Activated CD4-positive, alpha-beta T cell treated with anti-CD3 and anti-CD28 coated beads, Interleukin-2, amount 10 ng/mL, durations not matched to agents 24 days and 14 days (primary cell): ENCODE measurements around the gene WNT7A. TPM values are rescaled to one million over a fixed set of nuclear protein-coding genes. Genes with fewer than 3 reads are reported as not detected.

Experiments used
- DNase-seq: peaks from one replicate; pipeline ENCODE4 v3.0.0; 2022
- H3K27ac Mint-ChIP-seq: one replicate; pipeline ENCODE4 v1.8.0; 2022; ENCODE audit warnings: mild to moderate bottlenecking, mixed read lengths
- H3K27me3 Mint-ChIP-seq: one replicate; pipeline ENCODE4 v1.8.0; 2022; ENCODE audit warnings: mixed read lengths
- H3K36me3 Mint-ChIP-seq: one replicate; pipeline ENCODE4 v1.8.0; 2022; ENCODE audit warnings: low read depth, mild to moderate bottlenecking, mixed read lengths
- H3K4me1 Mint-ChIP-seq: one replicate; pipeline ENCODE4 v1.8.0; 2021; ENCODE audit warnings: mixed read lengths
- H3K4me3 Mint-ChIP-seq: one replicate; pipeline ENCODE4 v1.8.0; 2022; ENCODE audit warnings: mild to moderate bottlenecking, moderate library complexity, mixed read lengths
- H3K9me3 Mint-ChIP-seq: one replicate; pipeline ENCODE4 v1.8.0; 2021; ENCODE audit warnings: mixed read lengths
- intact Hi-C: fragments of 100-400 bp; cut with micrococcal nuclease; formaldehyde crosslinking; loops from one replicate; pipeline ENCODE4 v1.15.1; 2023
- total RNA-seq: library from RNA; stranded (reverse); gene quantifications from 2 replicates; pipeline ENCODE4 v1.2.3, GENCODE V29; 2022

Gene WNT7A
- total RNA-seq, 1 donor from 2014 or later, result not detected

DNA sequence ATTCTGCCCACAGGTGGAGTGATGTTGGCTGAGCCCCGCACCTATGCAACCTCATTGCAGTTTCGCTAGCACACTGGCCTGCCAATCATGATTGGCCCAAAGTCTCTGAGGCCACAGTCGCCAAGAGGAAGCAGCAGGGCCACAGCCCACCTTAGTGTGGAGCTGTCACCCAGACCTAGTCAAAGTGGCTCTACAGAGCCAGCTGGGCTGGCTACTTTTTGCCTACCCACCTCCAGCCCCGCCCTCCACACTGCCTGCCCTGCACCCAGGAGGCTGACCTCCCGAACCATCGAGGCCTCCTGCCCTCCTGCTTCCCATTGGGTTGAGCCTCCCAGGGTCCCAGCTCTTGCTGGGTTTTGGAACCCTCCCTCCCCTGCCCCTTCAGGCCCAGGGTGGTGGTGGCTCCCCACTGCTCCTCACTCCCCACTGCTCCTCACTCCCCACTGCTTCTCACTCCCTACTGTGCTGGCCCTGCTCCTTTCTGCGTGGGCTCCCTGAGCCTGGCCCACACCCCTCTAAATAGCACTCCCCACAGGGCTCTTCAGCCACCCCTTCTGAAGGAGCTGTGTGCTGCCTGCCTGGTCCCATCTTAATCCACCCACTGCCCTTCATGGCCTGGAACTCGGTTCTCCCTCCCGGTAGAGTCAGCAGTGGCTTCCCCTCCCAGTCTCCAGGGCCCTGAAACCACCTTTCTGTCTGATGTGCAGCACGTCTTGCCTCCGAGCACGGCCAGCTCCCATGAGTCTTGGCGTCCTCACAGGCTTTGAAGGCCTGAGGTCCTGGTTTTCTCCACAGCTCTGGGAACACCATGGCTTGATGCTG lies 89.3 kb downstream of the WNT7A start:
- no peak overlapping the region for H3K4me3 Mint-ChIP-seq
- H3K4me1 Mint-ChIP-seq, result no peaks in the 10 kb centered on the region
- DNase-seq, result no peak
- H3K27ac Mint-ChIP-seq, result no peak overlapping the region
- H3K27me3 Mint-ChIP-seq, result no peaks in the 10 kb centered on the region
- no peaks in the 10 kb centered on the region for H3K9me3 Mint-ChIP-seq
- intact Hi-C loops, result no loop called here
- no peaks in the 10 kb centered on the region for H3K36me3 Mint-ChIP-seq

- H3K36me3 Mint-ChIP-seq, result no peaks in the 10 kb centered on the region
- no peak overlapping the region for H3K27ac Mint-ChIP-seq
- DNase-seq, result no peak
- no peaks in the 10 kb centered on the region for H3K27me3 Mint-ChIP-seq
- no peak overlapping the region for H3K4me3 Mint-ChIP-seq
- intact Hi-C loops, result no loop called here
- H3K9me3 Mint-ChIP-seq, result no peaks in the 10 kb centered on the region
- H3K4me1 Mint-ChIP-seq, result no peaks in the 10 kb centered on the region
Measured at GRCh38 chr3:13788522-13789424, 91.1 kb downstream of the WNT7A start.

GRCh38 chr3:13787533-13788132 lies 92.2 kb downstream of the WNT7A start:
- H3K27me3 Mint-ChIP-seq, result peaks cover 1% of the 10 kb centered on the region
- H3K9me3 Mint-ChIP-seq, result no peaks in the 10 kb centered on the region
- intact Hi-C loops, result no loop called here
- H3K36me3 Mint-ChIP-seq, result no peaks in the 10 kb centered on the region
- H3K4me1 Mint-ChIP-seq, result no peaks in the 10 kb centered on the region
- H3K4me3 Mint-ChIP-seq, result no peak overlapping the region
- DNase-seq, result no peak
- no peak overlapping the region for H3K27ac Mint-ChIP-seq

DNA sequence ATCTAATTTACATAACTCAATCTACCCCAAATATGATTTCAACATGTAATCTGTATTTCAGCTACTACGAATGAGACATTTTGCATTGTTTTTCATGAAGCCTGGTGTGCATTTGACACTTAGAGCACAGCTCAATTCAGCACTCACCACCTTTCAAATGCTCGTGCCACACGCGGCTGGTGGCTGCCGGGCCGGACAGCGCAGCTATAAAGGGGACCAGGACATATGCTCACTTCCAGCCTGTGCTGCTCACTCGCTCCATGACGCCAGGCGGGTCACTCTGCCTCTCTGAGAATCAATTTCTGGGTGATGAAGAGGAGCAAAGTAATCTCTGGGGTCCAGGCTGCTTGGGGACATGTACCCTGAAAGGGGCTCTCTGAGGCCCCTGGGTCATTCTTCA lies 93.1 kb downstream of the WNT7A start:
- no peak for DNase-seq
- Mint-ChIP-seq H3K4me1 (no peaks in the 10 kb centered on the region), H3K9me3 (no peaks in the 10 kb centered on the region), H3K36me3 (no peaks in the 10 kb centered on the region), H3K27ac (no peak overlapping the region), H3K4me3 (no peak overlapping the region), H3K27me3 (peaks cover 5% of the 10 kb centered on the region)
- intact Hi-C loops, result no loop called here

GRCh38 chr3:13785853-13786436 lies 93.9 kb downstream of the WNT7A start:
- Mint-ChIP-seq H3K27me3 (peaks cover 9% of the 10 kb centered on the region), H3K36me3 (no peaks in the 10 kb centered on the region), H3K4me1 (no peaks in the 10 kb centered on the region), H3K9me3 (no peaks in the 10 kb centered on the region), H3K27ac (no peak overlapping the region), H3K4me3 (no peak overlapping the region)
- intact Hi-C loops, result no loop called here
- no peak for DNase-seq

- Mint-ChIP-seq H3K9me3 (no peaks in the 10 kb centered on the region), H3K27ac (no peak overlapping the region), H3K27me3 (peaks cover 9% of the 10 kb centered on the region), H3K36me3 (no peaks in the 10 kb centered on the region), H3K4me1 (no peaks in the 10 kb centered on the region), H3K4me3 (no peak overlapping the region)
- DNase-seq, result no peak
- intact Hi-C loops, result no loop called here
Measured at GRCh38 chr3:13785351-13785750, 94.5 kb downstream of the WNT7A start.

GRCh38 chr3:13783476-13783875 lies 96.4 kb downstream of the WNT7A start:
- DNase-seq, result no peak
- peaks cover 11% of the 10 kb centered on the region for H3K27me3 Mint-ChIP-seq
- H3K4me3 Mint-ChIP-seq, result no peak overlapping the region

GRCh38 chr3:13782501-13782900 lies 97.4 kb downstream of the WNT7A start:
- intact Hi-C loops, result no loop called here
- no peaks in the 10 kb centered on the region for H3K4me1 Mint-ChIP-seq
- H3K9me3 Mint-ChIP-seq, result no peaks in the 10 kb centered on the region
- peaks cover 11% of the 10 kb centered on the region for H3K27me3 Mint-ChIP-seq
- DNase-seq, result no peak
- H3K36me3 Mint-ChIP-seq, result no peaks in the 10 kb centered on the region
- H3K4me3 Mint-ChIP-seq, result no peak overlapping the region
- H3K27ac Mint-ChIP-seq, result no peak overlapping the region

More at GRCh38 chr3:13783476-13783875, 96.4 kb downstream of the WNT7A start:
- Mint-ChIP-seq H3K4me1 (no peaks in the 10 kb centered on the region), H3K9me3 (no peaks in the 10 kb centered on the region), H3K36me3 (no peaks in the 10 kb centered on the region), H3K27ac (no peak overlapping the region)
- intact Hi-C loops, result no loop called here

DNA sequence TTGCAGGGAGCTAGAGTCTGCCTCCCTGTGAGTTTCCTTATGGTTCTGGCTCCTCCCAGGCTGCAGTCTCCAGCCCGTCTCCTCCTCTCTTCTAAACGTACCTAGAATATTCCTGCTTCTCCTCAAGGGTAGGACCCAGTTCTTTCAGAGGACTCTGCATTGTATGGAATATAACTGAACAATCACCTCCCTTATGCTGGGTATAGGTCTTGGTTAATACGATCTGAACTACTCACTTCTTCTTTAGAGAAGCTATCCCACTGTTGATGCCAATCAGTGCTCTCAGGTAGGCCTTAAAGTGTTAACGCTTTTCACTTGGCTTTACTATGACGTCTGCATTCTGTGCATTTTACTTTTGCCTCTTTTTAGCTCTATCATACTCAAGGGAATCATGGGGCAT lies 98.5 kb downstream of the WNT7A start:
- Mint-ChIP-seq H3K36me3 (no peaks in the 10 kb centered on the region), H3K4me1 (no peaks in the 10 kb centered on the region)

DNA sequence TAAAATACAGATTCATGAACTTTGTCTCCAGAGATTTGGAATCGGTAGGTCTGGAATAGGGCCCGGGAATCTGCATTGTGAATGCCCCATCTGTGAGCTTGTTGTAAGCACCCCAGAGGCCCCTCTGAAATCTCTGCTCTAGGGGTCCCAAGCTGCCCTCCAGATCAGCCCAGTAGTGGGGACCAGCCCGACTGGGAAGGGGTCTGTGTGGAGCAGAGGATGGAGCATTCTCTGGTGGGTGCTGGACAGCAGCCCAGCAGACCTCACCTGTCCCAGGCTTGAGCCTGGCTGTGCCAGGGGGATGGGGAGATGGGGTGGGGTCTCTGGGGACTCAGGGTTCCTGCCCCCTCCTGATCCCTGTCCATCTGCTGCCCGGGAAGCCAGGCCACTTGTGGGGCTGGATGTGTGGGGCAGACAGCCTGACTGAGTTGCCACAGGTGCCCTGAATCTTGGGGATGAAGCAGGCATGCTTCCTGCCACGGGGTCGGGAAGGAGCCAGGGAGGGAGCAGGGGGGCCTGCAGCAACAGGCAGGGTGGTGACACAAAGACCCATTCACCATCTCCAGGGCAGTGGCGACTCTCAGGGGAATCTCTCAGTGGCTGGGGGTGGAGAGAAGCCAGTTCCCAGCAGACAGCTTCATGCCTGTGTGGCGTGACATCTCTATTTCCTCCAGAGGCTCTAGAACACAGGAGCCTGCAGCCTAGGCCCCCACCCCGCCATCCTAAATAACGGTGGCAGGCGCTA lies 99.3 kb downstream of the WNT7A start:
- no peaks in the 10 kb centered on the region for H3K36me3 Mint-ChIP-seq
- H3K4me3 Mint-ChIP-seq, result no peak overlapping the region
- H3K9me3 Mint-ChIP-seq, result no peaks in the 10 kb centered on the region
- intact Hi-C loops, result no loop called here
- peaks cover 11% of the 10 kb centered on the region for H3K27me3 Mint-ChIP-seq
- H3K27ac Mint-ChIP-seq, result no peak overlapping the region
- no peaks in the 10 kb centered on the region for H3K4me1 Mint-ChIP-seq
- DNase-seq, result no peak

More for the DNA sequence above, 98.5 kb downstream of the WNT7A start:
- no peak overlapping the region for H3K27ac Mint-ChIP-seq
- intact Hi-C loops, result no loop called here
- DNase-seq, result no peak
- H3K9me3 Mint-ChIP-seq, result no peaks in the 10 kb centered on the region
- peaks cover 11% of the 10 kb centered on the region for H3K27me3 Mint-ChIP-seq
- H3K4me3 Mint-ChIP-seq, result no peak overlapping the region

DNA sequence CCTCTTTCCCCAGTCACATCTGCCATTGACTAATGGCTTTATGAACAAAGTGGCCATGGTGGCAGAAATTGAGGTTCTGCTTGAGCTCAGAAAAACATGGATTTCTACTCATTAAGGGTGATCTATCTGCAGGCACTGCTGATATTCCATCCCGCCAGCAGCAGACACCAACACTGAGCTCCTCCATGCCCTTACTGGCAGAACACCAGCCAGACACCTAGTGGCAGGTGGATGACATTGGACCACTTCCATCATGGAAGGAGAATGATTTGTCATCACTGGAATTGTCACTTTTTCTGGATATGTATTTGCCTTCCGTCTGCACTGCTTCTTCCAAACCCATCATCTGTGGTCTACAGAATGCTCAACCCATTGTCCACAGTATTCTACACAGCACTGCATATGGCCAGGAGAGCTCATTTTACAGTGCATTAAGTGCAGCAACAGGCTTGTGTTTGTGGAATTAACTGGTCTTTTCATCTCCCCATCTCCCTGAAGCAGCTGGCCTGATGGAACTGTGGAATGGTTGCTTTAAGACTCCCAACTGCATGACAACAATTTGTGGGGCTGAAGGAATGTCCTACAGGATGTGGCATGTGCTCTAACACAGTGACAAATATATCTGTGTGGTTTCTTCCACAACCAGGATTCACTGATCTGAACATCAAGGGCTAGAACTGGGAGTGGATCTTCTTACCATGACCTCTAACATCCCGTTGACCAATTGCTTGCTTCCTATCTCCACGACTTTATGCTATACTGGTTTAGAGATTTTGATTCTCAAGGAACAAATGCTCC lies 103.4 kb downstream of the WNT7A start:
- Mint-ChIP-seq H3K4me1 (no peaks in the 10 kb centered on the region), H3K27ac (no peak overlapping the region), H3K36me3 (no peaks in the 10 kb centered on the region), H3K9me3 (no peaks in the 10 kb centered on the region), H3K4me3 (no peak overlapping the region), H3K27me3 (peaks cover 4% of the 10 kb centered on the region)
- no peak for DNase-seq
- intact Hi-C loops, result no loop called here

- Mint-ChIP-seq H3K27ac (no peak overlapping the region), H3K36me3 (no peaks in the 10 kb centered on the region), H3K27me3 (no peaks in the 10 kb centered on the region), H3K4me1 (peaks cover 7% of the 10 kb centered on the region), H3K9me3 (no peaks in the 10 kb centered on the region), H3K4me3 (no peak overlapping the region)
- intact Hi-C loops, result no loop called here
- DNase-seq, result no peak
Measured at GRCh38 chr3:13772885-13773745, 106.8 kb downstream of the WNT7A start.
